ENCODE data around the gene TP53I11. TPM values are rescaled to one million over a fixed set of nuclear protein-coding genes. Genes with fewer than 3 reads are reported as not detected.

The TP53I11 gene
- total and polyA plus RNA-seq, 2 donors (not counting 1 experiment from before 2014, with no cell fraction given), result 25.0 to 229 TPM

DNA sequence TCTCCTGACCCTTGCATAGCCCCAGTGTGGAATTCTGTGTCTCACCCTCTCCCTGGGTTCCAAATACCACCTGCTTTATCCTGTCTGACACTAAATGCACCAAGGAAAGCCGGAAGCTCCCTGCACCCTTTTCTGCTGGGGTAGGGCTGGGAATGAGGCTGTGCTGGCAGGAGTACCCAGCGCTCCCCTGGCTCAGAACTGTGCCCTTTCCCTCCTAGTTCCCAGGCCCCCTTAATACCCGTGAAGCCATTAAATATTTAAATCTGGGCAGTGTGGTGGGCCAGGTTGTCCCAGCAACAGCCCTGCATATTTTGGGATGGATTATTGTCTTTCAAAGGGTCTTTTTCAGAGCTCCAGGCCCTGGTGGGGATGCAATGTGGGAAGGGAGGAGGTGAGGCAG is 63.0 kb downstream of the TP53I11 start:
- ChIA-PET CTCF (no interaction called here), POLR2A (no interaction called here)
- Histone ChIP-seq H3K4me2 (replicated peaks; ENCODE audit: low read depth, low read length, poor library complexity, severe bottlenecking) (no peak overlapping the region), H3K4me1 (ENCODE audit: control insufficient read depth in 2 of 2, insufficient read depth in 2 of 2, low read length in 2 of 2) (no peaks in the 10 kb centered on the region), H3K9me3 (ENCODE audit: control extremely low read depth in 1 of 3, control insufficient read depth in 2 of 3, insufficient read depth in 1 of 3, low read length in 2 of 3) (no peaks in the 10 kb centered on the region), H3K36me3 (replicated peaks in 1 of 2; ENCODE audit: control extremely low read depth in 1 of 2, control insufficient read depth in 1 of 2, extremely low read depth in 1 of 2, insufficient read depth in 2 of 2, low read length in 1 of 2) (no peaks in the 10 kb centered on the region), H3K4me3 (ENCODE audit: control extremely low read depth in 1 of 5, extremely low read depth in 1 of 5, insufficient read depth in 1 of 5, low read depth in 2 of 5, low read length in 4 of 5) (no peak overlapping the region), H3K27me3 (replicated peaks in 1 of 4; ENCODE audit: control extremely low read depth in 1 of 4, control insufficient read depth in 3 of 4, insufficient read depth in 4 of 4, low read length in 3 of 4) (no peaks in the 10 kb centered on the region), H2AFZ (ENCODE audit: insufficient read depth, low read depth, low read length, poor library complexity, severe bottlenecking) (no peak overlapping the region), H4K20me1 (ENCODE audit: control insufficient read depth, insufficient read depth, low read length, poor library complexity, severe bottlenecking) (no peaks in the 10 kb centered on the region), H3K27ac (ENCODE audit: low read length in 2 of 2) (no peak overlapping the region), H3K79me2 (ENCODE audit: control insufficient read depth, insufficient read depth, low read length) (no peaks in the 10 kb centered on the region), H3K9ac (ENCODE audit: low read length) (no peak overlapping the region)
- 100% methylated on average over 1 of the region's 3 CpGs for WGBS (ENCODE audit: insufficient coverage)
- no peak for DNase-seq
- Mint-ChIP-seq H3K27ac (no peak overlapping the region), H3K9me3 (ENCODE audit: insufficient read depth) (no peaks in the 10 kb centered on the region), H3K4me3 (no peak overlapping the region), H3K4me1 (no peaks in the 10 kb centered on the region), H3K27me3 (no peaks in the 10 kb centered on the region)
- TF ChIP-seq, protein P1, sequence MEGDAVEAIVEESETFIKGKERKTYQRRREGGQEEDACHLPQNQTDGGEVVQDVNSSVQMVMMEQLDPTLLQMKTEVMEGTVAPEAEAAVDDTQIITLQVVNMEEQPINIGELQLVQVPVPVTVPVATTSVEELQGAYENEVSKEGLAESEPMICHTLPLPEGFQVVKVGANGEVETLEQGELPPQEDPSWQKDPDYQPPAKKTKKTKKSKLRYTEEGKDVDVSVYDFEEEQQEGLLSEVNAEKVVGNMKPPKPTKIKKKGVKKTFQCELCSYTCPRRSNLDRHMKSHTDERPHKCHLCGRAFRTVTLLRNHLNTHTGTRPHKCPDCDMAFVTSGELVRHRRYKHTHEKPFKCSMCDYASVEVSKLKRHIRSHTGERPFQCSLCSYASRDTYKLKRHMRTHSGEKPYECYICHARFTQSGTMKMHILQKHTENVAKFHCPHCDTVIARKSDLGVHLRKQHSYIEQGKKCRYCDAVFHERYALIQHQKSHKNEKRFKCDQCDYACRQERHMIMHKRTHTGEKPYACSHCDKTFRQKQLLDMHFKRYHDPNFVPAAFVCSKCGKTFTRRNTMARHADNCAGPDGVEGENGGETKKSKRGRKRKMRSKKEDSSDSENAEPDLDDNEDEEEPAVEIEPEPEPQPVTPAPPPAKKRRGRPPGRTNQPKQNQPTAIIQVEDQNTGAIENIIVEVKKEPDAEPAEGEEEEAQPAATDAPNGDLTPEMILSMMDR (IDR thresholded peaks at IDR 0.05), result no peak
- TF ChIP-seq EZH2 (IDR thresholded peaks at IDR 0.05; ENCODE audit: borderline replicate concordance, insufficient read depth, low read depth, low read length, poor library complexity, severe bottlenecking), result no peak
- intact Hi-C loops (cut with micrococcal nuclease), result no loop called here
- ATAC-seq (ENCODE audit: low read depth), result no peak

- H2AFZ ChIP-seq (ENCODE audit: insufficient read depth, low read depth, low read length, poor library complexity, severe bottlenecking), result no peak overlapping the region
- no peaks in the 10 kb centered on the region for H3K9me3 ChIP-seq (ENCODE audit: control extremely low read depth in 1 of 3, control insufficient read depth in 2 of 3, insufficient read depth in 1 of 3, low read length in 2 of 3)
- no peak overlapping the region for H3K4me3 ChIP-seq (ENCODE audit: control extremely low read depth in 1 of 5, extremely low read depth in 1 of 5, insufficient read depth in 1 of 5, low read depth in 2 of 5, low read length in 4 of 5)
- no peaks in the 10 kb centered on the region for H3K27me3 Mint-ChIP-seq
- TF ChIP-seq, protein P1 (IDR thresholded peaks at IDR 0.05), result no peak
- TF ChIP-seq EZH2 (IDR thresholded peaks at IDR 0.05; ENCODE audit: borderline replicate concordance, insufficient read depth, low read depth, low read length, poor library complexity, severe bottlenecking), result no peak
- no peaks in the 10 kb centered on the region for H4K20me1 ChIP-seq (ENCODE audit: control insufficient read depth, insufficient read depth, low read length, poor library complexity, severe bottlenecking)
- intact Hi-C loops (cut with micrococcal nuclease), result no loop called here
- WGBS (ENCODE audit: insufficient coverage), result 100% methylated on average over 1 of the region's 3 CpGs
- no peak overlapping the region for H3K4me2 ChIP-seq (replicated peaks; ENCODE audit: low read depth, low read length, poor library complexity, severe bottlenecking)
- H3K27me3 ChIP-seq (replicated peaks in 1 of 4; ENCODE audit: control extremely low read depth in 1 of 4, control insufficient read depth in 3 of 4, insufficient read depth in 4 of 4, low read length in 3 of 4), result no peaks in the 10 kb centered on the region
- no peak overlapping the region for H3K27ac Mint-ChIP-seq
- no peaks in the 10 kb centered on the region for H3K36me3 ChIP-seq (replicated peaks in 1 of 2; ENCODE audit: control extremely low read depth in 1 of 2, control insufficient read depth in 1 of 2, extremely low read depth in 1 of 2, insufficient read depth in 2 of 2, low read length in 1 of 2)
- H3K4me1 Mint-ChIP-seq, result no peaks in the 10 kb centered on the region
- DNase-seq, result no peak
- ATAC-seq (ENCODE audit: low read depth), result no peak
- ChIA-PET CTCF (no interaction called here), POLR2A (no interaction called here)
- H3K4me1 ChIP-seq (ENCODE audit: control insufficient read depth in 2 of 2, insufficient read depth in 2 of 2, low read length in 2 of 2), result no peaks in the 10 kb centered on the region
- no peak overlapping the region for H3K4me3 Mint-ChIP-seq
- no peaks in the 10 kb centered on the region for H3K79me2 ChIP-seq (ENCODE audit: control insufficient read depth, insufficient read depth, low read length)
- no peak overlapping the region for H3K27ac ChIP-seq (ENCODE audit: low read length in 2 of 2)
- H3K9ac ChIP-seq (ENCODE audit: low read length), result no peak overlapping the region
- H3K9me3 Mint-ChIP-seq (ENCODE audit: insufficient read depth), result no peaks in the 10 kb centered on the region
These were observed 63.9 kb downstream of the TP53I11 start for GRCh38 chr11:44886790-44887140.

Data from B cell (primary cell).